Measurements from ENCODE around the gene HEATR9.
A peak's percentile ranks its signal among the peaks of the same experiment; 100 is the strongest.

HEATR9 gene

GRCh38 chr17:35864853-35865252 lies 3.8 kb downstream of the HEATR9 start:
- DNase-seq = no peak

GRCh38 chr17:35856603-35857002 lies 12.1 kb downstream of the HEATR9 start:
- no peak for DNase-seq

GRCh38 chr17:35855965-35856364 lies 12.7 kb downstream of the HEATR9 start:
- DNase-seq = no peak

GRCh38 chr17:35849469-35850348 lies 19.0 kb downstream of the HEATR9 start:
- DNase-seq = peak; percentile 32

- no peak for DNase-seq
Observed at GRCh38 chr17:35847633-35848373, 20.9 kb downstream of the HEATR9 start.

- DNase-seq = no peak
Observed at GRCh38 chr17:35847006-35847405, 21.7 kb downstream of the HEATR9 start.

GRCh38 chr17:35846055-35846809 lies 22.5 kb downstream of the HEATR9 start:
- DNase-seq = no peak

GRCh38 chr17:35844547-35844946 lies 24.1 kb downstream of the HEATR9 start:
- DNase-seq = no peak

GRCh38 chr17:35843698-35844097 lies 25.0 kb downstream of the HEATR9 start:
- DNase-seq = no peak

- no peak for DNase-seq
Observed at GRCh38 chr17:35842239-35842638, 26.5 kb downstream of the HEATR9 start.

GRCh38 chr17:35841505-35841904 lies 27.2 kb downstream of the HEATR9 start:
- DNase-seq = no peak

- no peak for DNase-seq
Observed at GRCh38 chr17:35841101-35841500, 27.6 kb downstream of the HEATR9 start.

GRCh38 chr17:35825206-35825605 lies 43.5 kb downstream of the HEATR9 start:
- DNase-seq = no peak

GRCh38 chr17:35821308-35821707 lies 47.4 kb downstream of the HEATR9 start:
- DNase-seq = no peak

- no peak for DNase-seq
Observed at GRCh38 chr17:35819455-35819854, 49.2 kb downstream of the HEATR9 start.

GRCh38 chr17:35817196-35817595 lies 51.5 kb downstream of the HEATR9 start:
- no peak for DNase-seq

- no peak for DNase-seq
Observed at GRCh38 chr17:35816723-35817122, 52.0 kb downstream of the HEATR9 start.

GRCh38 chr17:35812456-35812855 lies 56.2 kb downstream of the HEATR9 start:
- no peak for DNase-seq

- DNase-seq = no peak
Observed at GRCh38 chr17:35811759-35812158, 56.9 kb downstream of the HEATR9 start.

GRCh38 chr17:35809855-35810461 lies 58.7 kb downstream of the HEATR9 start:
- no peak for DNase-seq

GRCh38 chr17:35808962-35809854 lies 59.5 kb downstream of the HEATR9 start, which contains the start of gene TAF15:
Gene TAF15, plus strand, starts transcription at chr17:35809484. Its CDS starts 86 bp downstream, at chr17:35809570.
- DNase-seq = peak; percentile 99
